Activated naive CD8-positive, alpha-beta T cell treated with anti-CD3 and anti-CD28 coated beads, Interleukin-2, amount 10 ng/mL, durations not matched to agents 7 days and 5 days (primary cell): ENCODE measurements around the gene CENPE. TPM values are rescaled to one million over a fixed set of nuclear protein-coding genes. Genes with fewer than 3 reads are reported as not detected.

Experiments
- ATAC-seq: fragments of 150-1000 bp; cut with Tn5 transposase; one replicate; pipeline ENCODE4 v1.10.0; 2021; ENCODE audit warnings: low read depth, moderate library complexity
- POLR2A ChIA-PET: fragments of 350-600 bp; sonication (Branson Sonifier 250); formaldehyde crosslinking; loops from one replicate; lab custom pipeline; 2021; ENCODE audit warnings: antibody characterized with exemption; lab: Charles Lee
- DNase-seq: peaks from one replicate; pipeline ENCODE4 v3.0.0; 2021
- H3K27ac Mint-ChIP-seq: one replicate; pipeline ENCODE4 v1.8.0; 2022; ENCODE audit warnings: mild to moderate bottlenecking, mixed read lengths
- H3K27me3 Mint-ChIP-seq: one replicate; pipeline ENCODE4 v1.8.0; 2022; ENCODE audit warnings: mild to moderate bottlenecking, moderate library complexity, mixed read lengths
- H3K36me3 Mint-ChIP-seq: one replicate; pipeline ENCODE4 v1.8.0; 2021; ENCODE audit warnings: mild to moderate bottlenecking, mixed read lengths
- H3K4me1 Mint-ChIP-seq: one replicate; pipeline ENCODE4 v1.8.0; 2021; ENCODE audit warnings: mixed read lengths
- H3K4me3 Mint-ChIP-seq: one replicate; pipeline ENCODE4 v1.8.0; 2022; ENCODE audit warnings: mild to moderate bottlenecking, moderate library complexity, mixed read lengths
- H3K9me3 Mint-ChIP-seq: one replicate; pipeline ENCODE4 v1.8.0; 2021; ENCODE audit warnings: mixed read lengths
- total RNA-seq, 2 experiments: library from RNA; stranded (reverse); gene quantifications; one replicate each; pipeline ENCODE4 v1.2.3, GENCODE V29; 2021

Gene CENPE
- total RNA-seq, 2 experiments from 2014 or later, result 44.7 to 51.4 TPM

- no peak overlapping the region for H3K27ac Mint-ChIP-seq
- no peaks in the 10 kb centered on the region for H3K27me3 Mint-ChIP-seq
- no peak overlapping the region for H3K4me3 Mint-ChIP-seq
- ATAC-seq (no peak), DNase-seq (no peak)
- H3K36me3 Mint-ChIP-seq, result peaks cover 46% of the 10 kb centered on the region
- POLR2A ChIA-PET, result no interaction called here
- no peaks in the 10 kb centered on the region for H3K9me3 Mint-ChIP-seq
- peaks cover 2% of the 10 kb centered on the region for H3K4me1 Mint-ChIP-seq
Observed at GRCh38 chr4:103162176-103162575, 36.0 kb downstream of the CENPE start.

DNA sequence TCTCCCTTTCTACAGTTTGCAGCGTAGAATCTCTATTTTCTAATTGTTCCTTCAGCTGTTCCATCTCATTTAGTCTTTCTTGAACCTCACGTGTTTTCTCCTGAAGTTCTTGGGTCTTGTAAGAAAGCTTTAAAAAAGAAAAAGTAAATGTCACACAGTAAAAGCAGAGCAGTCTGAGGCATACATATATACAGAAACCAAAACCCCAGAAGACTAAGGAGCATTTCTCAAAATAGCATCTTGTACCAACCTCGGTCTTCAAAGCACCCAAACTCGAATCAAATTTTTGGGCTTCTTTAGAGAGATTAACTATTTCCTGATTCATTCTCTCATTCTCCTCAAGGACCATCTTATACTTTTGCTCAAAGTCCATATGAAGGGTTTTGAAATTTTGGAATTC lies 39.4 kb downstream of the CENPE start:
- H3K9me3 Mint-ChIP-seq, result no peaks in the 10 kb centered on the region
- peaks cover 2% of the 10 kb centered on the region for H3K4me1 Mint-ChIP-seq
- no peak for ATAC-seq
- H3K36me3 Mint-ChIP-seq, result peaks cover 58% of the 10 kb centered on the region
- POLR2A ChIA-PET, result interaction anchor here (0.9 kb wide), 1 partner anchor 25 kb away, joined by 3 read pairs; no protein-coding TSS in a partner anchor
- H3K27ac Mint-ChIP-seq, result peak overlapping the region; percentile 67
- H3K27me3 Mint-ChIP-seq, result no peaks in the 10 kb centered on the region
- DNase-seq, result no peak
- peak overlapping the region; percentile 53 for H3K4me3 Mint-ChIP-seq

- peaks cover 61% of the 10 kb centered on the region for H3K36me3 Mint-ChIP-seq
- no peak for DNase-seq
Observed at GRCh38 chr4:103156106-103156505, 42.0 kb downstream of the CENPE start.

GRCh38 chr4:103152381-103152780 lies 45.8 kb downstream of the CENPE start:
- ATAC-seq, result no peak
- H3K4me3 Mint-ChIP-seq, result no peak overlapping the region
- DNase-seq, result no peak
- peaks cover 72% of the 10 kb centered on the region for H3K36me3 Mint-ChIP-seq
- peaks cover 1% of the 10 kb centered on the region for H3K9me3 Mint-ChIP-seq
- H3K27ac Mint-ChIP-seq, result peak overlapping the region; percentile 38
- POLR2A ChIA-PET, result no interaction called here
- no peaks in the 10 kb centered on the region for H3K4me1 Mint-ChIP-seq
- no peaks in the 10 kb centered on the region for H3K27me3 Mint-ChIP-seq

More at GRCh38 chr4:103156106-103156505, 42.0 kb downstream of the CENPE start:
- Mint-ChIP-seq H3K27ac (no peak overlapping the region), H3K4me1 (peaks cover 2% of the 10 kb centered on the region), H3K27me3 (no peaks in the 10 kb centered on the region), H3K4me3 (no peak overlapping the region), H3K9me3 (no peaks in the 10 kb centered on the region)
- POLR2A ChIA-PET, result no interaction called here
- ATAC-seq, result no peak

- H3K4me1 Mint-ChIP-seq, result no peaks in the 10 kb centered on the region
- H3K27ac Mint-ChIP-seq, result no peak overlapping the region
- H3K27me3 Mint-ChIP-seq, result no peaks in the 10 kb centered on the region
- ATAC-seq, result no peak
- peaks cover 1% of the 10 kb centered on the region for H3K9me3 Mint-ChIP-seq
- POLR2A ChIA-PET, result no interaction called here
- H3K36me3 Mint-ChIP-seq, result peaks cover 68% of the 10 kb centered on the region
- DNase-seq, result no peak
- no peak overlapping the region for H3K4me3 Mint-ChIP-seq
Observed at GRCh38 chr4:103150677-103151076, 47.5 kb downstream of the CENPE start.

DNA sequence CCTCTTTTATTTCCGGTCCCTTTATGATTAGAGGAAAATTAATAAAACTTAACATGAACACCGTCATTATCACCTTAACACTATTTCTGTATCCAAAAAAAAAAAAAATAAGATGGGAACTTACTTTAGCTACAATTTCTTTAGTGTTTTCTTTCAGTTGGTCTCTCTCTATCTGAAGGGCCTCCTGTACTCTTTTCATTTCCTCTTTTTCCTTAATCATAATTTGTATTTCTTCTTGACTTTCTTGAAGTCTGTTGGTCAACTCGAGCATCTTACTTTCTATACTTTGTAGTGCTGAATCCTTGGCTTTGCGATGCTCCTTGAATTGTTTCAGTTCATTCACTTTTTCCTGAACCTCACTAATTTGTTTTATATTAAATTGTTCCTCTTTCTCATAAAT lies 53.2 kb downstream of the CENPE start:
- no peaks in the 10 kb centered on the region for H3K27me3 Mint-ChIP-seq
- POLR2A ChIA-PET, result no interaction called here
- no peak overlapping the region for H3K4me3 Mint-ChIP-seq
- peaks cover 1% of the 10 kb centered on the region for H3K9me3 Mint-ChIP-seq
- DNase-seq, result no peak
- H3K27ac Mint-ChIP-seq, result no peak overlapping the region
- H3K4me1 Mint-ChIP-seq, result no peaks in the 10 kb centered on the region
- H3K36me3 Mint-ChIP-seq, result peaks cover 75% of the 10 kb centered on the region
- no peak for ATAC-seq

GRCh38 chr4:103137446-103137827 lies 60.7 kb downstream of the CENPE start:
- DNase-seq (no peak), ATAC-seq (no peak)
- H3K4me3 Mint-ChIP-seq, result no peak overlapping the region
- H3K4me1 Mint-ChIP-seq, result peaks cover 2% of the 10 kb centered on the region
- POLR2A ChIA-PET, result interaction anchor here (0.6 kb wide), 1 partner anchor 40 kb away, joined by 4 read pairs; no protein-coding TSS in a partner anchor
- peaks cover 58% of the 10 kb centered on the region for H3K36me3 Mint-ChIP-seq
- H3K27ac Mint-ChIP-seq, result no peak overlapping the region
- no peaks in the 10 kb centered on the region for H3K27me3 Mint-ChIP-seq
- H3K9me3 Mint-ChIP-seq, result no peaks in the 10 kb centered on the region

DNA sequence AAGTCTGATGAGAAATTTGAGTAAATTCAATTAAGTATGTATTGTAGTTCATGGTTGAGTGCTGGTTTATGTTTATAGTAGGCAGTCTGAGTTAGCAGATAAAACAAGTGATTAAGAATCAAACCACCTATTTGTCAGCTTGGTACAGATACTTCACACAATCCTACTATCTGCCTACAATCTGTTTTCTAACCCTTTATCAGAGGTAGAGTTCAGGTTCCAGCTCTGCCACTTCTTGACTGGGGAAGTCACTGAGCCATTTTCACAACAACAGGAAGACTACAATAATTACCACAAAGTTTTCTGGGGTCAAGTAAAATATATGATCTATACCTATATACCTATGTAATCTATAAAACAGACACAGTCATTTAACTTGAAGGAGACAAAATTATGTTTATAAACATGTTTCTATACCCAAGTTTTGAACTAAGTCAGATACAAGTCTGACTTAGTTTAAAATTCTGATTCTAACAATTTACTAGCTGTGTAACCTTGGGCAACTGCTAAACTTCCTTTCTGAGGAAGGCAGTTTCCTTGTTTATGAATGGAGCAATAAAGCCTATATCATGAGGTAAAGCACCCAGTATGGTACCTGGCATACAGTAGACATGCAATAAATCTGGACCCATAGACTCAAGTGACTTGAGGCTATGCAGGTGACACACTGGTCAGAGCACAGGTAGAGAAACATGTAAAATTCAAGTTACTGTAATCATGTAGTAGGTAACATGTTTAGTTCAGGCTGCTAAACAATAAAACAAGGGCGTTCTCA lies 61.3 kb downstream of the CENPE start:
- no peak overlapping the region for H3K27ac Mint-ChIP-seq
- no peak for ATAC-seq
- POLR2A ChIA-PET, result interaction anchor here (0.6 kb wide), 1 partner anchor 41 kb away, joined by 4 read pairs; no protein-coding TSS in a partner anchor
- peaks cover 2% of the 10 kb centered on the region for H3K4me1 Mint-ChIP-seq
- no peak overlapping the region for H3K4me3 Mint-ChIP-seq
- no peak for DNase-seq
- H3K36me3 Mint-ChIP-seq, result peaks cover 57% of the 10 kb centered on the region
- H3K9me3 Mint-ChIP-seq, result no peaks in the 10 kb centered on the region
- no peaks in the 10 kb centered on the region for H3K27me3 Mint-ChIP-seq

DNA sequence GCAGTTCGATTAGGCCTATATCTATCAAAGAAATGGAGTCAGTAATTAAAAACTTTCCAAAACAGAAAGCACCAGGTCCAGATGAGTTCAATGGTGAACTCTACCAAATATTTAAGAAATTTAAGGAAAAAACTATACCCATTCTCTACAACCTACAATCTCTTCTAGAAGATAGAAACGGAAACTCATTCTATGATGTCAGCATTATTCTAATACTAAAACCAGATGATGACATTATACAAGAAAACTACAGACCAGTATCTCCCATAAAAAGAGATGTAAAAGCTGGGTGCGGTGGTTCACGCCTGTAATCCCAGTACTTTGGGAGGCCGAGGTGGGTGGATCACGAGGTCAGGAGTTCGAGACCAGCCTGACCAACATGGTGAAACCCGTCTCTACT lies 69.0 kb downstream of the CENPE start:
- Mint-ChIP-seq H3K9me3 (peaks cover 13% of the 10 kb centered on the region), H3K27ac (no peak overlapping the region), H3K4me3 (no peak overlapping the region), H3K4me1 (no peaks in the 10 kb centered on the region), H3K27me3 (no peaks in the 10 kb centered on the region), H3K36me3 (peaks cover 74% of the 10 kb centered on the region)
- POLR2A ChIA-PET, result no interaction called here
- ATAC-seq (no peak), DNase-seq (no peak)

GRCh38 chr4:103126126-103126525 lies 72.0 kb downstream of the CENPE start:
- Mint-ChIP-seq H3K27me3 (no peaks in the 10 kb centered on the region), H3K36me3 (peaks cover 70% of the 10 kb centered on the region), H3K4me3 (no peak overlapping the region), H3K4me1 (no peaks in the 10 kb centered on the region), H3K9me3 (peaks cover 13% of the 10 kb centered on the region), H3K27ac (no peak overlapping the region)
- no peak for ATAC-seq
- POLR2A ChIA-PET, result no interaction called here
- DNase-seq, result no peak

DNA sequence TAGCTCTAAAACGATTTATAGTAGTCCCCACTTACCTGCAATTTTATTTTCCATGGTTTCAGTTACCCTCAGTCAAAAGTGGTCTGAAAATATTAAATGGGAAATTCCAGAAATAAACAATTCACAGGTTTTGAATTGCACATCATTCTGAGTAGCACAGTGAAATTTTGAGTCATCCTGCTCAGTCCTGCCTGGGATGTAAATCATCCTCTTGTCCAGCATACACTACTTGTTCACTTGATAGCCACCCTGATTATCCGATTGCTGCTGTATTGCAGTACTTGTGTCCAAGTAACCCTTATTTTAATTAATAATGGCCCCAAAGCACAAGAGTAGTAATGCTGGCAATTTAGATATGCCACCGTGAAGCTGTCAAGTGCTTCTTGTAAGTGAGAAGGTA lies 75.0 kb downstream of the CENPE start:
- H3K4me3 Mint-ChIP-seq, result no peak overlapping the region

DNA sequence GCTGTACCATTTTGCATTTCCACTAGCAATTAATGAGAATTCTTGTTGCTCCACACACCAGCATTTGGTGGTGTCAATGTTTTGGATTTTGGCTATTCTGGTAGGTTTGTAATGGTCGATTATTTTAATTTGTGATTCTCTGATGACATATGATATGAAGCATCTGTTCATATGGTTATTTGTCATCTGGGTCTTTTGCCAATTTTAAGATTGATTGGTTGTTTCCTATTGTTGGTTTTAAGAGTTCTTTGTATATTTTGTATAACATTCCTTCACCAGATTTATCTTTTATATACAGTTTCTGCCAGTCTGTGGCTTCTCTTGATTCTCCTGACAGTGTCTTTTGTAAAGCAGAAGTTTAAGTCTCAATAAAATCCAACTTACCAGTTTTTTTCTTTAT lies 80.0 kb downstream of the CENPE start:
- H3K4me1 Mint-ChIP-seq, result peaks cover 2% of the 10 kb centered on the region
- H3K36me3 Mint-ChIP-seq, result peaks cover 38% of the 10 kb centered on the region
- DNase-seq (no peak), ATAC-seq (no peak)
- no peak overlapping the region for H3K4me3 Mint-ChIP-seq
- no peaks in the 10 kb centered on the region for H3K9me3 Mint-ChIP-seq
- no peaks in the 10 kb centered on the region for H3K27me3 Mint-ChIP-seq
- H3K27ac Mint-ChIP-seq, result no peak overlapping the region
- POLR2A ChIA-PET, result no interaction called here

More for the DNA sequence above, 75.0 kb downstream of the CENPE start:
- POLR2A ChIA-PET, result interaction anchor here (0.5 kb wide), 1 partner anchor 11 kb away, joined by 5 read pairs; no protein-coding TSS in a partner anchor
- ATAC-seq (no peak), DNase-seq (no peak)
- no peaks in the 10 kb centered on the region for H3K27me3 Mint-ChIP-seq
- peaks cover 4% of the 10 kb centered on the region for H3K9me3 Mint-ChIP-seq
- peaks cover 60% of the 10 kb centered on the region for H3K36me3 Mint-ChIP-seq
- H3K4me1 Mint-ChIP-seq, result no peaks in the 10 kb centered on the region
- H3K27ac Mint-ChIP-seq, result no peak overlapping the region

DNA sequence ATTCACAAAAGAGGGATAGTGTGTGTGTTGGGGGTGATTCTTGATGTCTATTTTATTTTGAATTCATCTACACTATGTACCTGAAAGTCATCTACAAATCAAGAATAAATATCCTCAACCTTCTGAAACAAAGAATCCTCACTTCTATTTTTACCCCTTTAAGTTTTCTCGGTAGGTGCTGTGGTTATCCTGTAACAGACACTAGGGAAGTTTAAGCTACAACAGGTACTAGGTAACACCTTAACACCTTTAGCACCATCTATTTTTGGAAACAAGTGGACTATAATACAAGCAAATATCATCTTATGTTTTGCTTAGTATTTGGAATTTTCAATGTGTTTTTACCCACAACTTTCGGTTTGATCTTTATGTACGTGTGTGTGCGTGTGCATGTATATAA lies 86.5 kb downstream of the CENPE start:
- H3K4me3 Mint-ChIP-seq, result no peak overlapping the region
- H3K36me3 Mint-ChIP-seq, result peaks cover 41% of the 10 kb centered on the region
- H3K4me1 Mint-ChIP-seq, result no peaks in the 10 kb centered on the region
- no peak for DNase-seq
- ATAC-seq, result no peak
- H3K27me3 Mint-ChIP-seq, result no peaks in the 10 kb centered on the region
- H3K27ac Mint-ChIP-seq, result no peak overlapping the region
- no peaks in the 10 kb centered on the region for H3K9me3 Mint-ChIP-seq
- POLR2A ChIA-PET, result no interaction called here

DNA sequence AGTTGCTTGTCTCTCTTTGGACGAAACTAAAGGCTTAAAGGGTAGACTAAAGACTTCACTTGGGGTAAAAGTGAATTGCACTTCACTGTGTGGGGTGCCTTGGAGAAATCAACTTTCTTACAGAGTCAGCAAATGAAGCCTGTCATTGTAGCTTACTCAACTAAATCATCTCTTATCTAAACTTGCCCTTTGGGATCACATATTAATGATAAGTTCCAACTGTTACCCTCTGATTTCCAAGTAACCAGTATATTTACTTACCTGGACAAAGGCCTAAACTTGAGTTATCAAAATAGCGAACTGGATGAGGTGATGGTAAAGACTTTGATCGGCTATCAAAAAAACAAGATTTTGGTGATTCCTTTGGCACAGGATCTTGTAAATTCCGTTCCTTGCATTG lies 89.6 kb downstream of the CENPE start:
- POLR2A ChIA-PET, result no interaction called here
- H3K27ac Mint-ChIP-seq, result no peak overlapping the region
- peaks cover 6% of the 10 kb centered on the region for H3K4me1 Mint-ChIP-seq
- ATAC-seq (no peak), DNase-seq (no peak)
- peaks cover 46% of the 10 kb centered on the region for H3K36me3 Mint-ChIP-seq
- H3K27me3 Mint-ChIP-seq, result no peaks in the 10 kb centered on the region
- no peaks in the 10 kb centered on the region for H3K9me3 Mint-ChIP-seq
- no peak overlapping the region for H3K4me3 Mint-ChIP-seq
